GM11168 (cell line): ENCODE data around the gene ARHGAP26.

Source experiments
- in situ Hi-C: fragments of 300-500 bp; cut with MboI; formaldehyde crosslinking; loops from one replicate; pipeline ENCODE4 v1.12.0; 2022; ENCODE audit warnings: low sequenced_read_pairs; ENCODE audit not compliant: unreplicated experiment

ARHGAP26 gene

DNA sequence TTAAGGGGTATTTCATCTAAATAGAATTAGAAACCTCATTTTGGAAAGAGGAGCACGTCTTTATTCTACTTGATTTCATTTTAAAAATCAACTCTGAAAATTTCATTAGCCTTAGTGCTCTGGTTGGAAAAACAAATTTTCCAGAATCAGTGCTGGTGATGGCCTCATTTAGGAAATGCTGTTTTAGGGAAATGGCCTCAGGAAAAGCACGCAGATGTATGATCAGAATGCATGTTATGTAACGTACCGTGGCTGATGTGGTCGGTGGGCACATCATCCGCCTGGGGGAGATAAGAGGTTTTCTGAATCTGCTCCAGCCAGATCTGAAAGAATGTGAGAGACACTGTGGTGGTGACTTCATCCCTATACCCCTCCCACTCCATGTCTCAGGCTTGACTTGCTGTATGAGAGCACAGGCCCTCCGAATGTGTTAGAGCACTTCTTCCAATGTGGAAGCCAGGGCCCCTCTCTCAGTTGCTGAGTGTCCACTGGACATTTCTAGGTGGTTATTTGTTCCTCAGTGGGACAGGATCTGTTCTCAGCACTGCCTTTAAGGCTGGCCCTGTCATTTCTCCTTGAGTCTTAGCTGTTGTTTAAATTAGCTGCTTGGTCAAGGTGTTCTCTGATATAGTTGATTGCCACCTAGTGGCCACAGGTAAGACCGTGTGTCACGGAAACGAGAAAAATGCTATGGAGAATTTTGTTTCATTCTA is 96.5 kb downstream of the ARHGAP26 start:
- in situ Hi-C loops: no loop called here

GRCh38 chr5:142869886-142870285 is 99.7 kb downstream of the ARHGAP26 start:
- in situ Hi-C loops: loop anchor here (10.0 kb wide), 1 partner anchor 125 kb away; no protein-coding TSS in a partner anchor

GRCh38 chr5:142870532-142871362 is 100.6 kb downstream of the ARHGAP26 start:
- in situ Hi-C loops: loop anchor here (10.0 kb wide), 1 partner anchor 126 kb away; no protein-coding TSS in a partner anchor

DNA sequence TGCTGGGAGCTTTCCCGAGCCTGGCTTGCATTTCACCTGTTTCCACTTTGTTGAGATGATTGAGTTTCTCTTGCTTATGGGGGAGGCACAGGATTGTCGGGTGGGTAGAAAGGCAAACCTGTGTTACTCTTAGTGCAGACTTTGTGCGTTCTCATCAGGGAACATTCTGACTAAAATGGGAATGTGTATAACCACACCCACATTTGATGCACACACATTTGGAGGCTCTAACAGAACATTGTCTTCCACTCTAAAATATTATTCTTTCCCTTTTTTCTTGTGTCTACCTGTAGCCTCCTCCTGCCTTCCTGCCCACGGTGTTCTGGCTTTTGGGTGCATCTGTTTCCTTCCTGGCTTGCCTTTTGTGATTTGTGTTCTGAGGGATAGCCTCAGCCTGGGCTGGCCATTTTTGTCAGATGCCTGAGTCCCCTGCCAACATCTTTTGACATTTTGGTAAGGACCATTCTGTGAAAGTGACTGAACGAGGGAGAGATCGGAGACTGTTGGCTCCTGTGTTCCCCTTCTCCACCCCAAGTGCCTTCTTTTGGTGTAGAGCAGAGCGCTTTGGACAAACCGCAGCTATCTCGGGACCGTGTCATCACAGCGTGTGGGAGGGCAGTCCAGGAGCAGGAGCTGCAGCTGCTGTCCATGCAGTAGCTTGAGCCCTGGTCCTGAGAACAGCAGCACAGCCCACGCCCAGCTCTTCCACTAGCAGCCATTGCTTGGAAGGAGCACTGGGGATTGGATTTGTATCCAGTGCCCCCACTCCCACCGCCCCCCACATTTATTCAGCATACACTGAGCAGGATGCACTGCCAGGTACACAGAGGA is 101.4 kb downstream of the ARHGAP26 start:
- in situ Hi-C loops: loop anchor here (10.0 kb wide), 1 partner anchor 127 kb away; no protein-coding TSS in a partner anchor

DNA sequence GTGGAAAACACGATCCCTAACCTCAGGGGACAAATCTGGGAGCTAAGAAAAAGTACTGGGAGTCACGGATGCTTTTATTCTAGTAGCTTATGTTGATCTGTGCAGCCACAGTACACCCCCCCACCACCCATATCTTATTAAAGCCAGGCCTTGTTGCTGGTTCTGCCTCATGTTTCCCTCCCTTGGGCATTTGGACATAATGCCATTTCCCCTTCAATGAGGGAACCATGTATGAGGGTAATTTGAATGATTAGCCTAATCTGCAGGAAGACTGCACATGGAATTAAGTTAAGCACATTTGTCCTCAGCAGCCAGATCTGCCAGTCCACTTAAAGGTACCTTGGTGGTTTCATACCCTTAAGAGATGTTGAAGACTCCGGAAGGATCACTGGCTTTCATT is 102.0 kb downstream of the ARHGAP26 start:
- in situ Hi-C loops: loop anchor here (10.0 kb wide), 1 partner anchor 127 kb away; no protein-coding TSS in a partner anchor

DNA sequence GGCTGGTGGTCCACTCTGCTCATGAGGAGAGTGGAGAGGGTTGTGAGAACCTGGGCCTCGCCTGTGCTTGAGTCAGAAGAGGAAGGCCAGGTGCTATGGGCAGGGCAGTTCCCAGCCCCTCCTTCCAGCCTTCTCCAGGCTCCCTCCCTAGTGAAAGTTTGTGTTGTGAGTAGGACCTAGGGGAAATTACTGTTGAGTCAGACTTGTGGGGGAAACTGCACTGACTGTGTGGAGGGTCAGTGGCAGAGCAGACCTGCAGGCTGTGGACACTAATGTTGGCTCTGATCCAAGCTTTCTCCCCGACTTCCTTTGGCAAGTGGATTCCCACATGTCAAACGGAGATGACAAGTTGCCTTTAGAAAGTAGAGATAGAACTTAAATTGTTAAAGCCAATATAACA is 102.6 kb downstream of the ARHGAP26 start:
- in situ Hi-C loops: loop anchor here (10.0 kb wide), 1 partner anchor 128 kb away; no protein-coding TSS in a partner anchor

GRCh38 chr5:142873831-142874230 is 103.7 kb downstream of the ARHGAP26 start:
- in situ Hi-C loops: loop anchor here (10.0 kb wide), 1 partner anchor 129 kb away; no protein-coding TSS in a partner anchor

DNA sequence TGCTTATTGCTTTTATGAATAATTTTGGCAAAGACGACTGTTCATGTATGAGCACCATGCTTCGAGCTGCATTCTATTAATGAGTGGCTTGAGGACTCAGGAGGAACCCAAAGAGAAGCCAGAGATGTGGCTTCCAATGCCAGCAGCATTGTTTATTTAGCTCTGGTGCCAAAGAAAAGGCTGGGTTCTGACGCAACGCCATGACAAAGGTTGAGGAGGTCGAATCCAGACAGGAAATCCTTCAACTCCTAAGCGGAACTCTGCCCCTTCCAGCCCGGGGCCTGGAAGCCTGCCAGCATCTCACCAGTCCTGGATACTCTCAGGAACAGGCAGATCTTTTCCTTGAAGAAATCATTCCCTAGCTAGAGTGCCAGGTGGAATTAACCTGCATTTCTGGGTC is 104.4 kb downstream of the ARHGAP26 start:
- in situ Hi-C loops: loop anchor here (10.0 kb wide), 1 partner anchor 130 kb away; no protein-coding TSS in a partner anchor

- in situ Hi-C loops: loop anchor here (10.0 kb wide), 1 partner anchor 131 kb away; no protein-coding TSS in a partner anchor
Observed at GRCh38 chr5:142875936-142876335, 105.8 kb downstream of the ARHGAP26 start.

GRCh38 chr5:142876817-142877216 is 106.6 kb downstream of the ARHGAP26 start:
- in situ Hi-C loops: loop anchor here (10.0 kb wide), 1 partner anchor 132 kb away; no protein-coding TSS in a partner anchor

- in situ Hi-C loops: loop anchor here (10.0 kb wide), 1 partner anchor 133 kb away; no protein-coding TSS in a partner anchor
Observed at GRCh38 chr5:142878111-142878510, 107.9 kb downstream of the ARHGAP26 start.

- in situ Hi-C loops: loop anchor here (10.0 kb wide), 1 partner anchor 134 kb away; no protein-coding TSS in a partner anchor
Observed at GRCh38 chr5:142878638-142879037, 108.5 kb downstream of the ARHGAP26 start.

- in situ Hi-C loops: no loop called here
Observed at GRCh38 chr5:142881076-142881783, 111.1 kb downstream of the ARHGAP26 start.

- in situ Hi-C loops: no loop called here
Observed at GRCh38 chr5:142881784-142882126, 111.6 kb downstream of the ARHGAP26 start.

DNA sequence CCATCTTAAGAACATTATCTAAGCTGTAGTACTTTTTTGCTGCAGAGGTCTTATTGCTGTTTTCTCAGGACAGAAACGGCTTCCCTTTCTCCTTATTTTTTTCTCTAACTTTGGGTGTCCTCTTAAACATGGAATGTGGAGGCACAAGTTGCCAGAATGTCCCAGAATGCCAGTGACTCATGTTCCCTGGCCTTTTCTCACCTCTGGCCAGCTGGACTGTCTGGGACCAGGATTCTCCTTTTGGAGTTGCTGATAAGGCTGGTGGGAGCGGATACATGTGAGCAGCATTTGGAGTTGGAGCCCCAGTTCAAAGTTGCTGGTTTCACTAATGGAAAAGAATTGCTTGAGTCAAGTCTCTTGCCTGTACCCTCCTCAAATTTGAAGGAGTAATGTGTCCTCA is 112.8 kb downstream of the ARHGAP26 start:
- in situ Hi-C loops: no loop called here

DNA sequence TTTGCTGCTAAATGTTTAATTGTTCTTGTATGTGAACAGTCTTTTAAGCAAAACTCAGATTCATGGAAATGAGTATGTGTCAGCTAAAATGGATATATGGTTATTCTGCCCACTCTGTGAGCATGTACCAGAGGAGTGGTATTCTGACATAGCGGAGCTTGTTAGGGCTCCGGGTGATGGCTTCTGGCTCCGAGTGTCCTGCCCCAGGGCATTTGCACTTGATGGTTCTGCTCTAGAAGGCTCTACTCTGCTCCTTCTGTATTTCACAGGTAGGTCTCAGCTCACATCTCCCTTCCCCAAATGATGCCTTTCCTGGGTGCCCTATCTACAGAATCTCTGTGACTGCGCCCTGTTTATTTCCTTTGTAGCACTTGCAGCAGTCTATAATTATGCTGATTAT is 113.3 kb downstream of the ARHGAP26 start:
- in situ Hi-C loops: no loop called here

DNA sequence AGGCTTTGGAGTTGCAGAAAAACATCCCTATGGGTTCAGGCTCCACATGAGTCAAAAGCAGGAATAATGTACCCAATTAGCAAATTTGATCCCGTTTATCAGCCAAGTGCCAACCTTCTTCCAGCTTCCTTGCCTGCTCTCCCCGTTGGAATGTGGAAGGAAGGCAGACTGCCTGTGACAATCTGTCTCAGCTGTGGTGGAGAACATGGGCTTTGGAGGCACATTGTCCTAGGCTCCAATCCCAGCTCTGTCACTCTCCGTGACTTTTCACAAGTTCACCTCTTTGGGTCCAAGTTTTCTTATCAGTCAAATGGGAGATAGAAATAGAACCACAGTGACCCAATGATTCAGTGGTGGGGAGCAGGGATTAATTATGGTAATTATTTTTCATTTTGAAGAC is 113.9 kb downstream of the ARHGAP26 start:
- in situ Hi-C loops: no loop called here

- in situ Hi-C loops: no loop called here
Observed at GRCh38 chr5:142886211-142886610, 116.0 kb downstream of the ARHGAP26 start.

DNA sequence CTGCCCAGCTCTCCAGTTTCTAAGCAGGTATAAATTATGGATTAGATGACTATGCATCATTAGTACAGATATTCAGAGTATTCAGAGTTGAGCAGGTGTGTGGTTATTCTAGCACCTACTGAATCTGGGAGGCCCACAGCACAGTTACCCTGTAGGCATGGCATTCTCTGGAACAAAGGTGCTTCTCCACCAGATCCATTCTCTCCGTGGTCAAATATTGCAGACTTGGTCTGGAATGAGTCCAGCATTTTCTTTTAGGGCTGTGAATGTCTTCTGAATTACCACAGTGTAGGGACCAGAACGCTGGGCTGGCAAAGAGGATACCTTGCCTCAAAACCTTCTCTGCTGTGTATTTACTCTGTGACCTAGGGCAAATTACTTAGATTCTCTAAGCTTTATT is 116.8 kb downstream of the ARHGAP26 start:
- in situ Hi-C loops: no loop called here
